Measurements from ENCODE around the gene CNTROB. TPM values are rescaled to one million over a fixed set of nuclear protein-coding genes. Genes with fewer than 3 reads are reported as not detected.

Gene CNTROB
- total RNA-seq, 4 donors from 2014 or later: 3.6 to 14.3 (median 7.2) TPM

DNA sequence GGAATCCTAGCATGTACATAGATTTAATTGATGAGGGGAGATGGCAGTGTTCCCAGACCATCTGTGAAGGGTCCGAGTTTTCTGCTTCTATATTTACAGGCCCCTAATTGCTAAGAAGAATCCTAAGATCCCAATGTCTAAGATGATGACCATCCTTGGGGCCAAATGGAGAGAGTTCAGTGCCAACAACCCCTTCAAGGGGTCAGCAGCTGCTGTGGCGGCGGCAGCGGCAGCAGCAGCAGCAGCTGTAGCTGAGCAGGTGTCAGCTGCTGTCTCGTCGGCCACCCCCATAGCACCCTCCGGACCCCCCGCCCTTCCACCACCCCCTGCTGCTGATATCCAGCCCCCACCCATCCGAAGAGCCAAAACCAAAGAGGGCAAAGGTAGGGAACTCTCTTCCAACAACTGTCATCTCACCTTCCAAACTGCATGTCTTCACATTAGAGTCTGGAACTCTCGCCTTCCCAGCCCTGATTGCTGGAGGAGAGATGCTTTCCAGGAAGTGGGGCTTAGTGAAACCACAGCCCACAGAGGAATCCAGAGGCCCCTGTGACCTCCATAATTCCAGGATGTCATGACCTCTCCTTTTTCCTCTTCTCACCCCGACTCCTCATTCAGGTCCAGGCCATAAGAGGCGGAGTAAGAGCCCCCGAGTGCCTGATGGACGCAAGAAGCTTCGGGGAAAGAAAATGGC, 38.7 kb upstream of the CNTROB start:
- TF ChIP-seq, protein P1, sequence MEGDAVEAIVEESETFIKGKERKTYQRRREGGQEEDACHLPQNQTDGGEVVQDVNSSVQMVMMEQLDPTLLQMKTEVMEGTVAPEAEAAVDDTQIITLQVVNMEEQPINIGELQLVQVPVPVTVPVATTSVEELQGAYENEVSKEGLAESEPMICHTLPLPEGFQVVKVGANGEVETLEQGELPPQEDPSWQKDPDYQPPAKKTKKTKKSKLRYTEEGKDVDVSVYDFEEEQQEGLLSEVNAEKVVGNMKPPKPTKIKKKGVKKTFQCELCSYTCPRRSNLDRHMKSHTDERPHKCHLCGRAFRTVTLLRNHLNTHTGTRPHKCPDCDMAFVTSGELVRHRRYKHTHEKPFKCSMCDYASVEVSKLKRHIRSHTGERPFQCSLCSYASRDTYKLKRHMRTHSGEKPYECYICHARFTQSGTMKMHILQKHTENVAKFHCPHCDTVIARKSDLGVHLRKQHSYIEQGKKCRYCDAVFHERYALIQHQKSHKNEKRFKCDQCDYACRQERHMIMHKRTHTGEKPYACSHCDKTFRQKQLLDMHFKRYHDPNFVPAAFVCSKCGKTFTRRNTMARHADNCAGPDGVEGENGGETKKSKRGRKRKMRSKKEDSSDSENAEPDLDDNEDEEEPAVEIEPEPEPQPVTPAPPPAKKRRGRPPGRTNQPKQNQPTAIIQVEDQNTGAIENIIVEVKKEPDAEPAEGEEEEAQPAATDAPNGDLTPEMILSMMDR (IDR thresholded peaks at IDR 0.05 in 4 of 5, conservative IDR thresholded peaks at IDR 0.05 in 1 of 5): no peak
- TF ChIP-seq POLR2A (IDR thresholded peaks at IDR 0.05): no peak
- in situ Hi-C loops (cut with MboI; ENCODE audit: low sequenced_read_pairs in 4 of 4) (loop anchor here in 1 of 4 donors (25.0 kb wide), 1 partner anchor 156 kb away; no protein-coding TSS in a partner anchor), intact Hi-C loops (cut with DNase I; ENCODE audit: low total_unique reads) (loop anchor here (10.0 kb wide), 1 partner anchor 149 kb away; no protein-coding TSS in a partner anchor)
- no peaks in the 10 kb centered on the region for H3K36me3 ChIP-seq
- peaks cover 19 to 25% of the 10 kb centered on the region in 2 donors for H3K4me1 ChIP-seq
- no peak overlapping the region for H3K27ac ChIP-seq
- H3K4me3 ChIP-seq: no peak overlapping the region
- H3K9me3 ChIP-seq: no peaks in the 10 kb centered on the region
- DNase-seq: no peak
- no peaks in the 10 kb centered on the region for H3K27me3 ChIP-seq
- ATAC-seq: no peak

DNA sequence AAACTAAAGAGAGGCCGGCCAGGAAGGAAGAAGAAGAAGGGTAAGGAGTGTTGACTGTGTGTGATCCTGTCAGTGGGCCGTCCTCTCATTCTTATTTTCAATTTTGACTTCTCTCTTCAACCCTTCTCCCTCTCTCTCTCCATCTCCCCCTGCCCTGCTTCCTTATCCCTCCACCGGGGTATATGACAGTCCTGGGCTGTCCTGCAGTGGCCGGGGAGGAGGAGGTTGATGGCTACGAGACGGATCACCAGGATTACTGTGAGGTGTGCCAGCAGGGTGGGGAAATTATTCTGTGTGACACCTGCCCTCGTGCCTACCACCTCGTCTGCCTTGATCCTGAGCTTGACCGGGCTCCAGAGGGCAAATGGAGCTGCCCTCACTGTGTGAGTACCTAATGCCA, 37.8 kb upstream of the CNTROB start:
- intact Hi-C loops (cut with DNase I; ENCODE audit: low total_unique reads) (loop anchor here (10.0 kb wide), 1 partner anchor 149 kb away; no protein-coding TSS in a partner anchor), in situ Hi-C loops (cut with MboI; ENCODE audit: low sequenced_read_pairs in 4 of 4) (loop anchor here in 1 of 4 donors (25.0 kb wide), 1 partner anchor 157 kb away; no protein-coding TSS in a partner anchor)
- Histone ChIP-seq H3K4me3 (no peak overlapping the region), H3K27ac (no peak overlapping the region), H3K36me3 (peaks cover 0 to 4% of the 10 kb centered on the region in 2 donors), H3K27me3 (no peaks in the 10 kb centered on the region), H3K9me3 (no peaks in the 10 kb centered on the region), H3K4me1 (peaks cover 11 to 16% of the 10 kb centered on the region in 2 donors)
- no peak for DNase-seq
- ATAC-seq: no peak
- no peak for TF ChIP-seq POLR2A (IDR thresholded peaks at IDR 0.05)
- TF ChIP-seq, protein P1 (IDR thresholded peaks at IDR 0.05 in 4 of 5, conservative IDR thresholded peaks at IDR 0.05 in 1 of 5): no peak

DNA sequence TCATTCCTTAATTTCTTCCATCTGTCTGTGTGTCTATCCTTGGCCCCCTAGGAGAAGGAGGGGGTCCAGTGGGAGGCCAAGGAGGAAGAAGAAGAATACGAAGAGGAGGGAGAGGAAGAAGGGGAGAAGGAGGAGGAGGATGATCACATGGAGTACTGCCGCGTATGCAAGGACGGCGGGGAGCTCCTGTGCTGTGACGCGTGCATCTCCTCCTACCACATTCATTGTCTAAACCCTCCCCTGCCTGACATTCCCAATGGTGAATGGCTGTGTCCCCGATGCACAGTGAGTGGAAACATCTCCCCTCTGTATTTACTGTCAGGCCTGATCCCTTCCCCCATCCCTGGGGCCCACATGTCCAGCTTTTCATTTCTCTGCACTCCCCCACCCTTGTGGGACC, 37.1 kb upstream of the CNTROB start:
- H3K27me3 ChIP-seq: no peaks in the 10 kb centered on the region
- in situ Hi-C loops (cut with MboI; ENCODE audit: low sequenced_read_pairs in 4 of 4): loop anchor here in 1 of 4 donors (25.0 kb wide), 1 partner anchor 158 kb away; no protein-coding TSS in a partner anchor
- H3K36me3 ChIP-seq: peaks cover 0 to 4% of the 10 kb centered on the region in 2 donors
- no peaks in the 10 kb centered on the region for H3K9me3 ChIP-seq
- ATAC-seq: no peak
- H3K27ac ChIP-seq: no peak overlapping the region
- H3K4me3 ChIP-seq: no peak overlapping the region
- no peak for TF ChIP-seq POLR2A (IDR thresholded peaks at IDR 0.05)
- TF ChIP-seq, protein P1 (IDR thresholded peaks at IDR 0.05 in 4 of 5, conservative IDR thresholded peaks at IDR 0.05 in 1 of 5): no peak
- peaks cover 4 to 10% of the 10 kb centered on the region in 2 donors for H3K4me1 ChIP-seq
- intact Hi-C loops (cut with DNase I; ENCODE audit: low total_unique reads): loop anchor here (10.0 kb wide), 1 partner anchor 150 kb away; no protein-coding TSS in a partner anchor
- DNase-seq: no peak

DNA sequence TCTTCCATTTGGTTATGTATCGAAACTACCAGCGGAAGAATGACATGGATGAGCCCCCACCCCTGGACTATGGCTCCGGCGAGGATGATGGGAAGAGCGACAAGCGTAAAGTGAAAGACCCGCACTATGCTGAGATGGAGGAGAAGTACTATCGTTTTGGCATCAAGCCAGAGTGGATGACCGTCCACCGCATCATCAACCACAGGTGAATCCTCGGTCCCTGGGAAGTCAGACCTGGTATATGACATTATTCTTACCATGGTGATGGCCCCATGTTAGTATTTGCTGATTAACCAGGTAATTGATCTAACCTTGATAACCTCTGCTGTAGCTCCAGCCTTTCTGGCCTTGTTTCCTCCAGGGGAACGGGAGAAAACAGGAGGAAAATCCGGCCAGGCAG, 34.9 kb upstream of the CNTROB start:
- Histone ChIP-seq H3K36me3 (peaks cover 0 to 4% of the 10 kb centered on the region in 2 donors), H3K9me3 (no peaks in the 10 kb centered on the region), H3K27me3 (no peaks in the 10 kb centered on the region), H3K4me1 (peaks cover 0 to 5% of the 10 kb centered on the region in 2 donors), H3K27ac (no peak overlapping the region), H3K4me3 (no peak overlapping the region)
- DNase-seq: no peak
- TF ChIP-seq, protein P1 (IDR thresholded peaks at IDR 0.05 in 4 of 5, conservative IDR thresholded peaks at IDR 0.05 in 1 of 5): no peak
- no peak for TF ChIP-seq POLR2A (IDR thresholded peaks at IDR 0.05)
- no peak for ATAC-seq
- in situ Hi-C loops (cut with MboI; ENCODE audit: low sequenced_read_pairs in 4 of 4): loop anchor here in 1 of 4 donors (25.0 kb wide), 1 partner anchor 160 kb away; no protein-coding TSS in a partner anchor
- intact Hi-C loops (cut with DNase I; ENCODE audit: low total_unique reads): loop anchor here (10.0 kb wide), 1 partner anchor 152 kb away; no protein-coding TSS in a partner anchor
